DMS153 (cell line): Measurements from ENCODE around the gene DKK1.
A peak's percentile ranks its signal among the peaks of the same experiment; 100 is the strongest.

ENCODE experiments used
- DNase-seq: peaks from one replicate; lab custom pipeline; 2025; lab: John Stamatoyannopoulos, UW

DKK1 gene

GRCh38 chr10:52313933-52314821, at the start of gene DKK1:
Gene DKK1, plus strand, starts transcription at chr10:52314281. Its CDS starts 154 bp downstream, at chr10:52314435.
- no peak for DNase-seq

DNA sequence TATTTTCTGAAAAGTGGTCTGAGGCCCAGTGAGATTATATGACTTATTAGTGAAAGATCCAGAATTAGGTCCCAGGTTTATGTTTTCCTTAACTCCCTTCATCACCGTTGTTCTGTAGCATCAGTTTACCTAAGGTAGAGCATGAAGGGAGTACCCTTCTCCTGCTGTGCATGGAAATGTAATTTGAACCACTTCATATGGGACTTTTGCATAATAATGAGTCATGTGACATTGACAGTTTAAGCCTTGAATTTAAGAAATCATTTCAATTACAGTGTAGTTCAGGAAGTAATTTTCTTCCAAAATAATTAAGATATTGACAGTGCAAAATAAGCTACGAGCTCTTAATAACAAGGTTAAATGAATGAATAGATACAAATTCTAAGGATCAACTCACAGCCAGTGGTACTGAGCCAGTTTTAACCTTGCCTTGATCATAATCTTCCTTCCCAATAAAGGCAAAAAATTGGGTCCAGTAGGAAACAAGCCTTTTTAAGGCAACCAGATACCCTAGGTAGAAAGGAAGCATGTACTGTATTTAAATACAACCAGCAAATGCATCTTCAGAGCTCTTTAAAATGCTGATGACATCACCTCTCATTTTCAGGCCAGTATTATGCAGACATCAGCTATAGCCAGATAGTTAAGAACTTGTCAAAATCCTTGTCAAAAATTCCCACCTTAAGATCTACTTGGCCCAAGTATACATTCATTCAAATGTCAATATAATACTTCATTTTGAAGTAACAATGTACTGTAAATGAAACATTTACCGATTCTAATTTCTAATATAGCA, 48.8 kb upstream of the DKK1 start:
- no peak for DNase-seq

DNA sequence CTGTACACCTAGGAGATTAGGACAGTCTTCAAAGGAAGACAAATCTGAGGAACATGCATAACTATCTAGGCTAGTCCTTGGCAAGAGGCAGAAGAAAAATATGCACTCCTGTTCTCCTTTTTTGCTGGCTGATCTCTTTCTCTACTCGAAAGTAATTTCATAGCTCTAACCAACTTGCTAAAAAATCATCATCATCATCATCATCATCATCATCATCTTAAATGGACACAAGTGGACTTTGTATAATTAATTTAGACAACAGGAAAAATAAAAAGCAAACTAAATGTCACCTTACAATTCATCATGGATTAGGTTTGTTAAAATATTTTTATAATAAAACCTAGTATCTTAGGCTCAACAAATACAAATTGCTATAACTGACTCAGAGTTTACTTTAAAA, 47.2 kb upstream of the DKK1 start:
- no peak for DNase-seq

- DNase-seq, result no peak
Measured at GRCh38 chr10:52268790-52269189, 45.3 kb upstream of the DKK1 start.

GRCh38 chr10:52269233-52269632, 44.8 kb upstream of the DKK1 start:
- no peak for DNase-seq

DNA sequence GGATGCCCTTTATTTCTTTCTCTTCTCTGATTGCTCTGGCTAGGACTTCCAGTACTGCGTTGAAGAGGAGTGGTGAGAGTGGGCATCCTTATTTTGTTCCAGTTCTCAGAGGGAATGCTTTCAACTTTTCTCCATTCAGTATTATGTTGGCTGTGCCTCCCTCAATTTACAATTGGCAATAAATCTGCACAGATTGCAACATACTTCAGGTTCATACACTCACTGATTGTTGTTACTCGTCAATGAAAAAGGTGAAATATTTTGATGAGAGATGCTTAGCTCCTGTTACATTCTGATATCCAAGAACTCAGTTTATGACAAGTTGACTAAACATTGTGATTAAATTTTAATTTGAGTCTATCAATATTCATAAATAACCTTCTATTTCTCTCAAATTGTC, 37.9 kb upstream of the DKK1 start:
- no peak for DNase-seq

DNA sequence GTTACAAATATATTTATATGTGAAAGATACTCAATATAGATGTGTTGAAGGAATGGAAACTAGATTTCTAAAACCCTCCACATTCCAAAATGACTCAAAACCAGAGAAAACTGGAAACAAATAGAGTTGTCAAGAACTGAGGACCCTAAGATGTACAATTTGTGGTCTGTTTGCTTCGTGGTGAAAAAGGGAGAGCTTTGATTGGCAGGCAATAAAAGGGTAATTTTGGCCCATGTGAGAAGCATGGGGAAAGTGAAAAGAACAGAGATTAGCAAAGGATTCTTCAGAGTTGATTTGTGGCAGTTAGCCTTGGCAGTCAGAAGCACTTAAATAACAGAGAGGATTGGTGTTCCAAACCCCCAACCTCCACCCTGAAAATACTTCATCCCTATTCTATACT, 37.1 kb upstream of the DKK1 start:
- no peak for DNase-seq

GRCh38 chr10:52279546-52279945, 34.5 kb upstream of the DKK1 start:
- no peak for DNase-seq

DNA sequence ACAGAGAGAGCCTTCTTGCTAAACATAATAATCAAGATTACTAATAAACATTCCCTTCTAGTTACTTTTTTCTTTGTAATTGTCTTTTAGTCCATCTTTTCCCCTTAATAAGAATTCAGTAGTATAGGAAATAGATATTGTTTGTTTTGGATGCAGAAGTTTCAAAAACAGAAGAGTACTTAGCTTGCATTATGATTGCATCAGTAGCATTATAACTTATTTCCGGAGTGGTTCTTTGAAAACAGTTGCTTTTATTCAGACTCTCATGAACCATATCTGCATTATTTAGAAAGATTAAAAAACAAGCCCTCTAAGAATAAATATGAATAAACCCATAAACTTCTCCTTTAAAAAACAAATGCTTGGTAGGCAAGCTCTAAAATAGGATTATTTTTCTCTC, 34.0 kb upstream of the DKK1 start:
- DNase-seq, result no peak

DNA sequence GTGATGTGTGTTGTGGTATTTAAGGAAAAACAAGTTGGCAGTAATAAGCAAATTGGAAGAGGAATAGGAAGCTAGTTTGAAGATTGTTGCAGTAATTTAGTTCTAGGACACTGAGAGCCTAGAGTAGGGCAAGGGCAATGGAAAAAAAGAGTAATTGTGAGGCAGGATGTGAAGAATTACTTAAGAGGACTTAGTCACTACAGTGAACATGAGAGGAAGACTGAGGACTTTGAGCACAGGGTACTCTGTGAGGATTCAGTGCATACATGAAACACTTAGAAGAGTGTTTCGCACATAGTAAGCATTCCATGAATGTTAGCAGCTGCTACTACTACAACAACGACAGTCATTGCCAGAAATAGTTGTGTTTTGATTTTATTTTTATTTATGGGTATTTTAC, 30.9 kb upstream of the DKK1 start:
- no peak for DNase-seq

GRCh38 chr10:52284416-52285013, 29.6 kb upstream of the DKK1 start:
- DNase-seq, result no peak

- DNase-seq, result no peak
Measured at GRCh38 chr10:52287866-52288265, 26.2 kb upstream of the DKK1 start.

GRCh38 chr10:52297747-52298146, 16.3 kb upstream of the DKK1 start:
- no peak for DNase-seq

DNA sequence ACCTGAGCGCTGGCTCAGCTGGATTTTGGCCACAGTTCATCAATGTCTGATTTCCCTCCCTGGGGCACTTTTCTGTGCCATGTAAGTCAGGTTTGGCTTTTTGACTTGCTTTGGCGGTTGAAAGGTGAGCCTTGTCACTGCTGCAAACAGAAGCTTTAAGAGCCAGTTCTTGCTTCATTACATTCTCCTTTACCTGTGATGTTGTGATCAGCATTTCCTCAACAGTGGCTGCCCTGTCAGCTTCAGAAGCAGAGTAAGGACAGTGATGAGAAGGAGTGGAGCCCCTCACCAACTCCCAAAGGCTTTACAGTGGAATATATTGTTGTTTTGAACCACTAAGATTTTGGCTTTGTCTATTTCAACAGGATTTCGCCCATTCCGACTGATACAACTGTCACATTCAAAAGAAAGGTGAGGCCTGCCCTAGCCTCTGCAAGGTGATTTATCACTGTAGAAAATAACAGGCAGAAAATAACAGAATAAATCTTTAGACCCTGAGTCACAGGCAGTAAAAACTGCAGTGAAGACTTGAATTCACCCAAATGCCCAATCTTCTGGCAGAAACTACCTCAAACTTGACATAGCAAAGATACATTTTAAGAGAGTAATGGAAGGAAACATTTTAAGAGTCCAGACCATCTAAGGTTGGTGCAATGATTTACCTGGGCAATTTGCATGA, 13.3 kb upstream of the DKK1 start:
- DNase-seq, result no peak

GRCh38 chr10:52308251-52309031, 5.6 kb upstream of the DKK1 start:
- DNase-seq, result peak; percentile 4

GRCh38 chr10:52312942-52313255, 1.2 kb upstream of the DKK1 start:
- no peak for DNase-seq

DNA sequence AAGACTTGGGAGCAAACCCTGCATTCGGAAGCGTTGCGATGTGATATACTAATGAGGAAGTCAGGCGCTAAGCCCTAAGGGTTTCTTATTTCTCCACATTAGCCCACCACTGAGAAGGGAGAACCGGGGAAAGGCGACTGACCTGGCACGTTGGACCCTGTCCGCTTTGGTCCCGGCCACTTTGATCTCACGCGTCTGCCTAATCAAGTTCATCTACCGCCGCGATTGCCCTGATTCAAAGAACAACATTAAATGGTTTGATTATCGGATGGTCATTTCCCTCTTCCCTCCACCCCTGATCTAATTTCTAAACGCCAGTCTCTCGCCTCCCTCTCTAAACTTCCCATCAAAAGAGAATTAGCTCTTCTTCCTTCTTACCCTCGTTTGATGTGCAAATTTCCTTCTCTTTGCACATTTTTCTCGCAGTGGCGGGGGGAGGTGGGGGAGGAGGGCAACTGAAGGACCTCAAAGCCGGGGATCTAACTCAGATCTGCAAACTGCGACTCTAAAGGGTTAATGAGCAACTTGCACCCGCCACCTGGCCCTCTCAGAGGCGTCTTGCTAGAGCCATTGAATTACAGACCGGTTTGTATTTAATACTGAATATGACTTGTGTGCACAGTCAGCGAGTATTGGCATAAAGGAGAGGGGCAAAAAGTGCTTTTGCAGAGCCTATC, 687 bp upstream of the DKK1 start:
- DNase-seq, result no peak

- DNase-seq, result no peak
Measured at GRCh38 chr10:52314822-52315552, 906 bp downstream of the DKK1 start.

DNA sequence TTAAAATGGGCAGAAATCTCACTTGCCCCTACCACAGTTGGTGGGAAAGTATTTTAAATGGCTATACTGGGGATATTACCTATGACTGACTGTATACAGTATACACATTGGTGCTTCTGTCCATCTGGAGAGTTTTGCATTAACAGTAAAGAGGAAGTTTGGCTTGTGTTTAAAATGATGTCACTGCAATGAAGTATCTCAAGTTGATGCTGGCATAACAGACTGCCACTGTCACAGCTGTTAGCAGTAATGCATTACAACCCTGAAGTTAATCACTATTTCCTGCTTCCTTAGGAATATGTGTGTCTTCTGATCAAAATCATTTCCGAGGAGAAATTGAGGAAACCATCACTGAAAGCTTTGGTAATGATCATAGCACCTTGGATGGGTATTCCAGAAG, 1.9 kb downstream of the DKK1 start:
- no peak for DNase-seq

GRCh38 chr10:52316500-52316899, 2.4 kb downstream of the DKK1 start:
- DNase-seq, result no peak
